ENCODE measurements around the gene WDR62.

The WDR62 gene

GRCh38 chr19:36041831-36042230 is 12.9 kb upstream of the WDR62 start:
- TF ChIP-seq CTCF (IDR thresholded peaks at IDR 0.05; ENCODE audit: insufficient read depth, missing control alignments): no peak
- no peak for FAIRE-seq
- DNase-seq (ENCODE audit: insufficient read length, low spot score): no peak

GRCh38 chr19:36043952-36044351 is 10.7 kb upstream of the WDR62 start:
- FAIRE-seq: no peak
- no peak for DNase-seq (ENCODE audit: insufficient read length, low spot score)
- no peak for TF ChIP-seq CTCF (IDR thresholded peaks at IDR 0.05; ENCODE audit: insufficient read depth, missing control alignments)

- TF ChIP-seq CTCF (IDR thresholded peaks at IDR 0.05; ENCODE audit: insufficient read depth, missing control alignments): no peak
- FAIRE-seq: no peak
- no peak for DNase-seq (ENCODE audit: insufficient read length, low spot score)
These were observed 8.2 kb upstream of the WDR62 start for GRCh38 chr19:36046443-36047050.

GRCh38 chr19:36047835-36048234 is 6.9 kb upstream of the WDR62 start:
- DNase-seq (ENCODE audit: insufficient read length, low spot score) (no peak), FAIRE-seq (no peak)
- TF ChIP-seq CTCF (IDR thresholded peaks at IDR 0.05; ENCODE audit: insufficient read depth, missing control alignments): no peak

- TF ChIP-seq CTCF (IDR thresholded peaks at IDR 0.05; ENCODE audit: insufficient read depth, missing control alignments): no peak
- no peak for FAIRE-seq
These were observed 5.5 kb upstream of the WDR62 start for GRCh38 chr19:36049080-36049698.

GRCh38 chr19:36051236-36051635 is 3.5 kb upstream of the WDR62 start:
- FAIRE-seq (no peak), DNase-seq (ENCODE audit: insufficient read length, low spot score) (no peak)
- peak; percentile 46 for TF ChIP-seq CTCF (IDR thresholded peaks at IDR 0.05; ENCODE audit: insufficient read depth, missing control alignments)

More at GRCh38 chr19:36049080-36049698, 5.5 kb upstream of the WDR62 start:
- no peak for DNase-seq (ENCODE audit: insufficient read length, low spot score)

GRCh38 chr19:36051637-36052036 is 3.1 kb upstream of the WDR62 start:
- FAIRE-seq (no peak), DNase-seq (ENCODE audit: insufficient read length, low spot score) (no peak)
- TF ChIP-seq CTCF (IDR thresholded peaks at IDR 0.05; ENCODE audit: insufficient read depth, missing control alignments): no peak

Measured in D721Med (cell line).